Ovary (tissue), 9 donors: Measurements from ENCODE around the gene DGKA. TPM values are rescaled to one million over a fixed set of nuclear protein-coding genes. Genes with fewer than 3 reads are reported as not detected.

ENCODE experiments used
- DNase-seq, 5 donors: peaks; one replicate each; pipeline ENCODE4 v3.0.0-alpha.2; 2019 to 2020
- H3K27ac ChIP-seq, 2 donors: fragments of 200-600 bp; one replicate each; pipeline versions ENCODE4 v1.5.1 to v1.8.0; 2019 to 2022
- H3K27me3 ChIP-seq: fragments of 200-600 bp; one replicate; pipeline ENCODE4 v1.8.0; 2022
- H3K36me3 ChIP-seq: fragments of 200-600 bp; sonication (generic); one replicate; pipeline ENCODE4 v1.5.1; 2019
- H3K4me1 ChIP-seq: one replicate; pipeline ENCODE4 v1.8.1; 2013; ENCODE audit warnings: mild to moderate bottlenecking, moderate library complexity; ENCODE audit not compliant: insufficient read depth
- H3K4me3 ChIP-seq: fragments of 200-600 bp; sonication (generic); one replicate; pipeline ENCODE4 v1.5.1; 2017
- H3K9me3 ChIP-seq, 2 donors: fragments of 200-600 bp in 1 of 2; sonication (generic) in 1 of 2; one replicate each; pipeline versions ENCODE4 v1.5.1 to v1.8.1; 2013 to 2019; ENCODE audit warnings: mild to moderate bottlenecking in 1 of 2, moderate library complexity in 1 of 2
- CTCF ChIP-seq, 3 donors: fragments of 450-650 bp in 2 of 3; fragments of 200-600 bp in 1 of 3; IDR thresholded peaks; one replicate each; pipeline versions ENCODE4 v1.5.1 to v1.8.0; 2016 to 2022; ENCODE audit warnings: antibody characterized with exemption in 3 of 3, mild to moderate bottlenecking in 1 of 3
- EP300 ChIP-seq: sonication (generic); formaldehyde crosslinking; IDR thresholded peaks from one replicate; pipeline ENCODE4 v1.6.1; 2017; ENCODE audit warnings: antibody characterized with exemption
- POLR2A ChIP-seq: fragments of 450-650 bp; IDR thresholded peaks from one replicate; pipeline ENCODE4 v1.6.1; 2017; ENCODE audit warnings: antibody characterized with exemption, mild to moderate bottlenecking, moderate library complexity
- WGBS, 3 donors: extraction: QIAGEN DNeasy Blood & Tissue Kit in 1 of 3; methylation state at CpG; one replicate each; pipeline versions ENCODE4 v1.1.5 to v1.1.7; 2013 to 2017; 5-methylcytosine and 5-hydroxymethylcytosine counted together
- intact Hi-C, 4 donors: fragments of 100-400 bp; cut with DNase I; formaldehyde crosslinking; loops; one replicate each; pipeline versions ENCODE4 v1.11.0 to v1.15.1; 2022 to 2023
- polyA plus RNA-seq, 2 donors: library from polyadenylated mRNA; stranded (reverse); fragments of 200-250 nt in 1 of 2; fragments of 350-450 nt in 1 of 2; fragmentation: Illumina TruSeq in 1 of 2; extraction: RNeasy Lipid Tissue Mini Kit (QIAGEN cat#74804) in 1 of 2; gene quantifications; one replicate each; pipeline ENCODE4 v1.2.3, GENCODE V29; 2013 to 2014
- total RNA-seq, 7 donors: library from RNA; depleted of rRNA in 2 of 7; stranded (reverse); fragments of >200 nt in 2 of 7; fragmentation: NEBNext Ultra II Directional in 3 of 7; extraction: Animal tissue kit (Norgen Biotek cat#: 25700) in 3 of 7; gene quantifications; one replicate each; pipeline versions ENCODE4 v1.1.0 to v1.2.4, GENCODE V29; 2016 to 2023
- donor health status: DM: no; HTN: no; CAD: no; lungs with moderate emphysema.
- donor health status: DM: no; HTN: no; CAD: no.
- donor health status: Bipolar disorder and iron deficiency.
- donor health status: DM: yes; HTN: yes; CAD: no.
- donor health status: DM: no; HTN: no; CAD: no.
- donor health status: DM: yes; HTN: yes; CAD: no.

Gene DGKA
- total and polyA plus RNA-seq, 9 donors, result 13.3 to 50.1 (median 26.0) TPM

- intact Hi-C loops, result loop anchor here (5.0 kb wide), 4 partner anchors 93 to 198 kb away; partner anchors contain the start of genes DNAJC14 (in 2 of the 4) and CD63 (in 1 of the 4)
- no peaks in the 10 kb centered on the region for H3K27me3 ChIP-seq
- WGBS, 3 donors, result 77 to 81% (median 78%) methylated on average over 4 of the region's 4 CpGs
- no peaks in the 10 kb centered on the region for H3K36me3 ChIP-seq
- peaks cover 6% of the 10 kb centered on the region for H3K4me1 ChIP-seq
- no peak overlapping the region for H3K4me3 ChIP-seq
- H3K27ac ChIP-seq, result no peak overlapping the region
- H3K9me3 ChIP-seq, result no peaks in the 10 kb centered on the region
- DNase-seq, result no peak
- no peak for TF ChIP-seq CTCF (IDR thresholded peaks at IDR 0.05)
- TF ChIP-seq POLR2A, result no peak
Observed at GRCh38 chr12:55925371-55925770, 5.6 kb upstream of the DGKA start.

- H3K27me3 ChIP-seq, result no peaks in the 10 kb centered on the region
- H3K27ac ChIP-seq, result peak overlapping the region; percentile 80 to 94
- no peaks in the 10 kb centered on the region for H3K9me3 ChIP-seq
- peak overlapping the region; percentile 87 for H3K4me3 ChIP-seq
- 7 to 9% (median 8%) methylated on average over 10 of the region's 10 CpGs for WGBS, 3 donors
- H3K4me1 ChIP-seq, result peaks cover 11% of the 10 kb centered on the region
- H3K36me3 ChIP-seq, result no peaks in the 10 kb centered on the region
- TF ChIP-seq POLR2A (no peak), CTCF (IDR thresholded peaks at IDR 0.05) (no peak), EP300 (no peak)
- intact Hi-C loops, result loop anchor here (5.0 kb wide), 4 partner anchors 94 to 199 kb away; partner anchors contain the start of genes DNAJC14 (in 2 of the 4) and CD63 (in 1 of the 4)
- DNase-seq, result no peak
Observed at GRCh38 chr12:55925870-55926737, 4.9 kb upstream of the DGKA start.

- H3K27me3 ChIP-seq, result no peaks in the 10 kb centered on the region
- intact Hi-C loops, result loop anchor here (5.0 kb wide), 4 partner anchors 95 to 200 kb away; partner anchors contain the start of genes DNAJC14 (in 2 of the 4) and CD63 (in 1 of the 4)
- peak overlapping the region; percentile 87 for H3K4me3 ChIP-seq
- DNase-seq, result peak; percentile 84 to 93 (median 93)
- peak overlapping the region; percentile 80 to 94 for H3K27ac ChIP-seq
- 0 to 1% (median 0%) methylated on average over 42 of the region's 42 CpGs for WGBS, 3 donors
- H3K9me3 ChIP-seq, result no peaks in the 10 kb centered on the region
- no peaks in the 10 kb centered on the region for H3K36me3 ChIP-seq
- TF ChIP-seq POLR2A (peak; percentile 79), CTCF (IDR thresholded peaks at IDR 0.05) (peak; percentile 63 to 71 (median 68)), EP300 (no peak)
- H3K4me1 ChIP-seq, result peaks cover 16% of the 10 kb centered on the region
Observed at GRCh38 chr12:55926738-55927587, 4.0 kb upstream of the DGKA start.
